ENCODE results near the gene ABO.
"Not testable (repeated sequence)": the region's sequence is repeated elsewhere in the genome, so short reads cannot be mapped to it uniquely, and the experiment has no call there.

The ABO gene

DNA sequence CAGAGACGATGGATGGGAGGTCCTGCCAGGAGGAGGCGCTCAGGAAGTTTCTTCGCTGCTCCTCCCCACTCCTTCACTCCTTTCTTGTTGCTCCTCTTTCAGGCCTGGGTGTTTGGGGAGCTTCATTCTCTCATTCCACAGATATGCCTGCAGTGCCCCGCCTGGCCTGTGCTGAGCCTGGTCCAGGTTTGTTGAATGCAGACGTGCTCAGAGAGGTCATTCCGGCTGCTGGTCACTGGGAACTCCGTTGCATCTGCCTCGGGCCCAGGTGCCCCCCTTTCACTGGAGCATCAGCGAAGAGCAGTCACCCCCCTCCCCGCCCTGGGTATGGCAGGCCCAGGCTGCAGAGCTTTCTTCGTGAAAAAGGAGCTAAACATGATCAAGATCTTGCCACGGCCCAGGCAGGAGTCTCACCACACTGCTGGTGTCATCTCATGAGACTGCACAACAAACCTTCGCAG, 45.5 kb upstream of the ABO start:
- H3K36me3 Mint-ChIP-seq (ENCODE audit: low read depth), result peaks cover 4% of the 10 kb centered on the region
- peaks cover 19% of the 10 kb centered on the region for H3K9me3 Mint-ChIP-seq
- peaks cover 21% of the 10 kb centered on the region for H3K27me3 Mint-ChIP-seq (ENCODE audit: low read depth)
- TF ChIP-seq, protein P1, sequence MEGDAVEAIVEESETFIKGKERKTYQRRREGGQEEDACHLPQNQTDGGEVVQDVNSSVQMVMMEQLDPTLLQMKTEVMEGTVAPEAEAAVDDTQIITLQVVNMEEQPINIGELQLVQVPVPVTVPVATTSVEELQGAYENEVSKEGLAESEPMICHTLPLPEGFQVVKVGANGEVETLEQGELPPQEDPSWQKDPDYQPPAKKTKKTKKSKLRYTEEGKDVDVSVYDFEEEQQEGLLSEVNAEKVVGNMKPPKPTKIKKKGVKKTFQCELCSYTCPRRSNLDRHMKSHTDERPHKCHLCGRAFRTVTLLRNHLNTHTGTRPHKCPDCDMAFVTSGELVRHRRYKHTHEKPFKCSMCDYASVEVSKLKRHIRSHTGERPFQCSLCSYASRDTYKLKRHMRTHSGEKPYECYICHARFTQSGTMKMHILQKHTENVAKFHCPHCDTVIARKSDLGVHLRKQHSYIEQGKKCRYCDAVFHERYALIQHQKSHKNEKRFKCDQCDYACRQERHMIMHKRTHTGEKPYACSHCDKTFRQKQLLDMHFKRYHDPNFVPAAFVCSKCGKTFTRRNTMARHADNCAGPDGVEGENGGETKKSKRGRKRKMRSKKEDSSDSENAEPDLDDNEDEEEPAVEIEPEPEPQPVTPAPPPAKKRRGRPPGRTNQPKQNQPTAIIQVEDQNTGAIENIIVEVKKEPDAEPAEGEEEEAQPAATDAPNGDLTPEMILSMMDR (IDR thresholded peaks at IDR 0.05; ENCODE audit: unreplicated experiment in 3 of 3), result no peak
- H3K4me3 Mint-ChIP-seq, result no peak overlapping the region
- H3K27ac Mint-ChIP-seq, result no peak overlapping the region
- H3K4me1 Mint-ChIP-seq, result no peaks in the 10 kb centered on the region

DNA sequence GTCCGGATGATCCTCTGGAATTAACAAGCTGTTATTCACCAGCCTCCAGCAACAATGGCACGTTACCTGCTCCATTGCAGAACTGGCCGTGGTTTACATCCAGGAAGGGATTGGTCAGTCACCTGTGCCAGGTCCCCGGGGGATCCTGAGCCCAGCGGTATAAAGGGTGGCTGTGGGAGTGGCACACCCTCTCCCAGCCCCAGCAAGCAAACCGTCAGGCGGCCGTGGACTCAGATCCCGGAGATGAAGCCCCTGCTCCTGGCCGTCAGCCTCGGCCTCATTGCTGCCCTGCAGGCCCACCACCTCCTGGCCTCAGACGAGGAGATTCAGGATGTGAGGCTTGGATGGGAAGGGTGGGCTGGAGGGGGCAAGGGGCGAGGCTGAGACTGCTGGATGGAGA, 42.5 kb upstream of the ABO start:
- H3K9me3 Mint-ChIP-seq; H3K27ac Mint-ChIP-seq; H3K36me3 Mint-ChIP-seq (ENCODE audit: low read depth); H3K4me3 Mint-ChIP-seq; H3K4me1 Mint-ChIP-seq: not testable (repeated sequence)
- peaks cover 16% of the 10 kb centered on the region for H3K27me3 Mint-ChIP-seq (ENCODE audit: low read depth)

DNA sequence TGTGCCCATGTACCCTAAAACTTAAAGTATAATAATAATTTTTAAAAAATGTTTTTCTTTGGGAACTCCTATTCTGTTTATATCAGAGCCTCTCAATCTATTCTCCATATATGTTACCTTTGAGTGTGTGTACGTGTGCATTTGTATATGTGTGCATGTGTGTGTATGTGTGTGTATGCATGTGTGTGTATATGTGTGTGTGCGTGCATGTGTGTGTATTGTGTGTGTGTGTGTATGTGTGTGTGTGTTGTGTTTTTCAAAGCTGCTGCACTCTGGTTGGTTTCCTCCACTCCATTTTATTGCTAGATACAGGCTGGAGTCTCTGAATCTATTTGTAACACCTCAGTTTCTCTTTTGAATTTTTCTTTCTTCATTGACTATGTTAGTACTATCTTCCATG, 41.0 kb upstream of the ABO start:
- Mint-ChIP-seq H3K27ac (no peak overlapping the region), H3K36me3 (ENCODE audit: low read depth) (no peaks in the 10 kb centered on the region), H3K4me1 (no peaks in the 10 kb centered on the region), H3K4me3 (no peak overlapping the region), H3K9me3 (peaks cover 9% of the 10 kb centered on the region), H3K27me3 (ENCODE audit: low read depth) (peaks cover 16% of the 10 kb centered on the region)
- TF ChIP-seq, protein P1 (IDR thresholded peaks at IDR 0.05; ENCODE audit: unreplicated experiment in 3 of 3), result no peak

DNA sequence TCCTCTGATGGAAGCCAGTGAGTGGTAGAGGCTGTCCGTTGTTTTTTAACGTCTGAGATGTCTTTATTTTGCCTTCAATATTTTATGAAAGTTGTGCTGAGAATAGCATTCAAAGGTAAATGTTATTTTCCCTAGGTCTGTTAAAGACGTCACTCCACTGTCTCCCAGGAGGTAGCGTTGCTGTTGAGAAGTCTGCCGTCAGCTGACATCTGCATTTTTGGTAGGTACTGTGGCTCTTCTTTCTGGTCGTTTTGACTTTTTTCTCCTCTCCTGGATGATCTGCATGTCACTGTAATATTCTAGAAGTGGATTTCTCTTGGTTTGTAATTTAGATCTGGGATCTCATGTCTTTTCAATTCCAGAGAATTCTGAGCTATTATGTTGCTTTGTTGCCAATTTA, 34.6 kb upstream of the ABO start:
- Mint-ChIP-seq H3K36me3 (ENCODE audit: low read depth) (no peaks in the 10 kb centered on the region), H3K27ac (no peak overlapping the region), H3K9me3 (peaks cover 9% of the 10 kb centered on the region), H3K27me3 (ENCODE audit: low read depth) (peaks cover 9% of the 10 kb centered on the region), H3K4me1 (no peaks in the 10 kb centered on the region), H3K4me3 (no peak overlapping the region)
- TF ChIP-seq, protein P1 (IDR thresholded peaks at IDR 0.05; ENCODE audit: unreplicated experiment in 3 of 3), result no peak

DNA sequence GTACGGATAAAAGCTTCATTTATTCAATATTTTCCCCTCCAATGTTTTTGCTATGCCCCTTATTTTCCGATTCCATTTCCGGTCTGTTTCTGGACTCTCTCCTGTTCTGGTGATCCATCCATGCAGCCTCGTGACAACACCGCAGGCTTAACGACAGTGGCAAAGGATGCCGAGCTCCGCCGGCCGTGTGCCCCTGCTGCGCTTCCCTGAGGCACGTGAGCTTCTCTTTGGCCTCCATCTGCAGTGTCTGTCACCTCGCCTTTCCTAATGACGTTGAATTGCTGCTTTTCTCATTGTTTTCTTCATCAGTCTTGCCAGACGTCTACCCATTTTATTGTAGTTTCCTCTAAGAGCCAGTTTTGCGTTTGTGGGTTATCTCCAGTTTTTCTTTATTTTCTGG, 32.3 kb upstream of the ABO start:
- Mint-ChIP-seq H3K27ac (no peak overlapping the region), H3K4me1 (no peaks in the 10 kb centered on the region), H3K27me3 (ENCODE audit: low read depth) (peaks cover 9% of the 10 kb centered on the region), H3K9me3 (peaks cover 9% of the 10 kb centered on the region), H3K36me3 (ENCODE audit: low read depth) (no peaks in the 10 kb centered on the region), H3K4me3 (no peak overlapping the region)
- TF ChIP-seq, protein P1 (IDR thresholded peaks at IDR 0.05; ENCODE audit: unreplicated experiment in 3 of 3), result no peak

DNA sequence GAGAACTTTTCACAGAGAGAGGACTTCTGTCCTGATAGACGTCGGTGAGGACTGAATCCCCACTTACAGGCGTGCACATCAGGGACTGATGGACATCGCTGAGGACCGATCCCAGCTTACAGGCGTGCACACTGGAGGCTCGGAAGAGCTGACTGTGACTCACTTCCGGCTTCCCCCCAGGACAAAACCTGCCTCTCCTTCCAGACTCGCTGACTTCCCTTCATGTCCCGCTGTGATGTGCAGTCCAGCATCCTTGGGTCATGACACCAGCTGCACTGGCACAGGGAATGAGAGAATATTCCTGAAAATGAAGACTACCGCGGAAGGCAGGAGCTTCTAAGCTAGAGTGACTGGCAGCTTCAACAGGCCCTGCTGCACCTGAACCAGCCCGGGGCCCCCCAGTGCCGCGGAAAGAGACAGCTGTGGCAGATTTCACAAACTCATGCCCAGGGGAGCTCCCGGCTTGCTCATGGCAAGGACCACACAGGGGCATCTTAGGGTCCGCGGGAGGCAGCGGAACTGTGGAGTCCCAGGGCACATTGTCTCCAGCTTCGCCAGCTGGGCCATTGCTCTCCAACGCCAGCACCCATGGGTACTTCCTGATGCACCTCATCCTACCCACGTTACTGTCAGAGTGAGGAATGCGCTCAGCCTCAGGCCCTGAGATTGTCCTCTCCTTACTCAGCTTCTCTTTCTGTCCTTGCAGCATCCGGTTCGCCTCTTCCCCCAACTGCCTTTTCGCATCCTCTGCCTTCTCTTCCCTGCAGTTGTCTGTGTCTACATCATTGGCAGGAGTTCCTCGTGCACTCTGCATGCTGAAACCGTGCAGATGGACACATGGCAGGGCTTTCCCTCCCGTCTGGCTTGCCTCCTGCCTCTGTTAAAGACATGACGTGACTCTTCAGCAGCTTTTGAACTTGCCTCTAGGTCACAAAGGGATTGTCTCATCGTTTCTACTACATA, 31.5 kb upstream of the ABO start:
- Mint-ChIP-seq H3K4me3 (no peak overlapping the region), H3K27ac (no peak overlapping the region), H3K9me3 (peaks cover 9% of the 10 kb centered on the region), H3K4me1 (no peaks in the 10 kb centered on the region), H3K36me3 (ENCODE audit: low read depth) (no peaks in the 10 kb centered on the region), H3K27me3 (ENCODE audit: low read depth) (peaks cover 9% of the 10 kb centered on the region)
- TF ChIP-seq, protein P1 (IDR thresholded peaks at IDR 0.05; ENCODE audit: unreplicated experiment in 3 of 3), result no peak
